Right lung (tissue), 10 donors: ENCODE measurements around the gene TAS2R39. TPM values are rescaled to one million over a fixed set of nuclear protein-coding genes. Genes with fewer than 3 reads are reported as not detected.
A peak's percentile ranks its signal among the peaks of the same experiment; 100 is the strongest.
"Not testable (repeated sequence)": the region's sequence is repeated elsewhere in the genome, so short reads cannot be mapped to it uniquely, and the experiment has no call there.

Source experiments
- DNase-seq, 2 donors: peaks; one replicate each; pipeline ENCODE4 v3.0.0-alpha.2; 2013
- long read RNA-seq, 8 donors: transcript quantifications; one replicate each; lab custom pipeline, GENCODE V29; 2026
- polyA plus RNA-seq, 5 donors: library from polyadenylated mRNA; unstranded; fragments of 120-200 nt; gene quantifications; one replicate each; pipeline versions ENCODE4 v1.2.1 to v1.2.3, GENCODE V29; 2013; ENCODE audit warnings: inconsistent platforms in 1 of 5, low replicate concordance in 1 of 5; ENCODE audit not compliant: insufficient read length in 5 of 5, insufficient read depth in 1 of 5

TAS2R39 gene
- polyA plus RNA-seq = not detected
- long read RNA-seq, donor 1 = 0 reads
- long read RNA-seq, donor 2 = 0 reads
- long read RNA-seq, donor 3 = 0 reads
- long read RNA-seq, donor 4 = 0 reads
- long read RNA-seq, donor 5 = 0 reads
- long read RNA-seq, donor 6 = 0 reads
- long read RNA-seq, donor 7 = 0 reads
- long read RNA-seq, donor 8 = 0 reads

- no peak for DNase-seq
Observed at GRCh38 chr7:143183024-143183423, at the start of gene TAS2R39. TSS of gene TAS2R39 (plus strand) at chr7:143183419. CDS start at chr7:143183419, 0 bp downstream.

DNA sequence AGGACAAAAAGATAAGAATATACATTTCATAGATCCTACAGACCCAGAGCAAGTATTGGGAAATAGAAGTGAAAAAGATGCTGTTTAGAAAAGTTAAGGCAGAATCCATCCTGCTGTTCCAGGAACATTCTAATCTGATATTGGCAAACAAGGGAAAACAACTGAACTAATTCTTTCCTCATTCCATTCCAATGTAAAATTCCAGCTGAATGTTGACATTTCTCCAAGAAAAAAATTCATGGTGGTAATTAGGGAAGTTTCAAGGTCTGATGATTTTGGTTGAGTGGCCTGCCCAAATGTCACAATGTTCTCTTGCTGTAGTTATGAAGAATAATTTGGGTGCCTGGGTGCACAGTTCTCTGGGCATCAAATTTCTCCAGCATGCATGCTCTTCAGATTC is 36.1 kb upstream of the TAS2R39 start:
- DNase-seq = no peak

GRCh38 chr7:143148050-143148449 is 35.2 kb upstream of the TAS2R39 start:
- DNase-seq = no peak

DNA sequence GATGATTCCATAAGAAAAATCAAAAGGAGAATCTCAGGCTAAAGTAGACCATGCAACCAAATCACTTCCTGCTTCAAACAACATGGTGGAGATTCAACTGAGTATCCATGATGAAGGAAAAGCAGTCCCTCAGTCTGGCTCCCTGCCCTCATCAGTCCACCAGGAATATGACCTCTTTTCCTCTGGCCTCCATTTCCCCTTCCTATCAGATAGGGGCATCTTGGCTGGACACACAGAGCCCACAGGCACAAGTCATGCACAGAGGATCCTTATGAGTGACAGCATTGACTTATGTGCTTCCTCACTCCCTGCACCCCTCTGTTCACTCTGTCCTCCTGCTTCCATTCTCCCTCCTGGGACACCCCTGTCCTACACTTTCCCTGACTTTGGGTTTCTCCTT is 34.6 kb upstream of the TAS2R39 start:
- DNase-seq = no peak

DNA sequence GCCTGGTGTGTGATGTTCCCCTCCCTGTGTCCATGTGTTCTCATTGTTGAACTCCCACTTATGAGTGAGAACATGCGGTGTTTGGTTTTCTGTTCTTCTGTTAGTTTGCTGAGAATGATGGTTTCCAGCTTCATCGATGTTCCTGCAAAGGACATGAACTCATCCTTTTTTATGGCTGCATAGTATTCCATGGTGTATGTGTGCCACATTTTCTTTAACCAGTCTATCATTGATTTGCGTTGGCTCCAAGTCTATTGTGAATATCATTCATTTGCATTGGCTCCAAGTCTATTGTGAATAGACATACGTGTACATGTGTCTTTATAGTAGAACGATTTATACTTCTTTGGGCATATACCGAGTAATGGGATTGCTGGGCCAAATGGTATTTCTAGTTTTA is 32.5 kb upstream of the TAS2R39 start:
- DNase-seq = not testable (repeated sequence)

GRCh38 chr7:143158617-143159016 is 24.6 kb upstream of the TAS2R39 start:
- DNase-seq = not testable (repeated sequence)

DNA sequence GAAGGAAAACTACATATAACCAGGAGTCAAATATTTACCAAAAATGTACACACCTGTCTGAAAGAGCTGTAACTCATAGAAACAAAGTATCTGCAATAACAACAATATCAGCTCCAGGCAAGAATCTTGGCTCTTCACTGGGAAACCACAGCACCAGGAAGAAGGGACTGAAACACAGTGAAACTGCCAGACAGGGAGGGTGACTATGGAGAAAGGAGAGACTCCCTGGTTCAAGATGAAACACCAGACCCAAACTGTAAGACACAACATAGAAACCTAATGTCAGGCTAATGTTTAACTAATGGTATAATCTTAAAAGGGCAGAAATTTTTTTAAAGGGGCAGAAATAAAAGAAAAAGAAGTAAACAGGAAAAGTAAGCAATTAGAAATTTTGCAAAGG is 11.5 kb upstream of the TAS2R39 start:
- no peak for DNase-seq

DNA sequence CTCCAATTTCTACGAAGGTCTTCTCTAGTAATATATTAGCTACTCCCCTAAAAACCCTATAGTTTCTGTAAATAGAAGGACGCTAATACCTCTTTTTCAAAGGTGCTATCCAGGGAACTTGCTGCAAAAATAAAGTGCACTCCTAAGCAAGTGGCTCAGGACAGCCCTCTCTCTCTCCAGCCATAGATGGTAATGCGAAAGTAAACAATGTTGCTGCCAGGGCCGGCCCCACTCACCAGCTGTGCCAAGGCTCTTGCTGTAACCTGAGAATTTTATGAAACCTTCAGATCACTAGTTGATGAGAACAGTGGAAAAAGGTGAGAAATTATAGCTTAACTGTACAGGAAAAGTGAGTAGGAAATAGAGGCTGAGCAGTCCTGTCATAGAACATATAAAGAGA is 10.9 kb upstream of the TAS2R39 start:
- peak; percentile 23 to 37 for DNase-seq

DNA sequence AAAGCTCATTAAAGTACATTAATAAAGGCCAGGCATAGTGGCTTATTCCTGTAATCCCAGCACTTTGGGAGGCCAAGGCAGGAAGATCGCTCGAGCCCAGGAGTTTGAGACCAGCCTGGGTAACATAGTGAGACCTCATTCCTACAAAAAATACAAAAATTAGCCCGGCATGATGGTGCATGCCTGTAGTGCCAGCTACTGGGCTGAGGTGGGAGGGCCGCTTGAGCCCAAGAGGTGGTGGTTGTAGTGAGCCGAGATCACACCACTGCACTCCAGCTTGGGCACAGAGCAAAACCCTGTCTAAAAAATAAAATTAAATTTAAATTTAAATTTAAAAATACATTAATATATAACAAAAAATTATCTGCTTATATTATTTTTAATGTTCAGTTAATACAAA is 7.1 kb upstream of the TAS2R39 start:
- no peak for DNase-seq

DNA sequence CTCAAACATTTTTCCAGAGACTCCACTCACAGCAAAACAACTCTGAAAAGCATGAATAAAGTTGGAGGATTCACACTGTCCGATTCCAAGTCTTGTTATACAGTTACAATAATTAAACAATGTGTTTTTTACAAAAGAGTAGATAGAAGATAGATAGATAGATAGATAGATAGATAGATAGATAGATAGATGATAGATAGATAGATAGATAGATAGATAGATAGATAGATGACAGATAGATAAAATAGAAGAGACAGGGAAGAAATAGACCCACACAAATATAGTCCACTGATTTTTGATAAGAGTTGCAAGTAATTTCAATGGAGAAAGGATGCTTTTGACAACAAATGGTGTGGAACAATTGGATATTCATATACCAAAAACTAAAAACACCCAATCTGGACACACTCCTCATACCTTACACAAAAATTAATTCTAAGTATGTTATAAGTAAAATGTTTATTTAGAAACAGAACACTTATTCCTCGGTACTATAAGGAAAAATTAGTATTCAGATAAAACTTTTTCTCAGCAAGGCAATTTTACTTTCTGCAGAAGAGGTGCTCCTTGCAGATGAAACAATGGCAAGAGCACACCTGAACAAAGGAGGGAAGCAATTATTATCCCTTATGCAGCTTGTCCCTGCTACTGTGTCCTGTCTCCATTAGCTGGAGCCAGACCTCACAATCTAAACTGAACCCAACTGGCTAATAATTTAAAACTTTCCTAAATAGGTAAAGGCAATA is 5.7 kb upstream of the TAS2R39 start:
- DNase-seq = no peak

DNA sequence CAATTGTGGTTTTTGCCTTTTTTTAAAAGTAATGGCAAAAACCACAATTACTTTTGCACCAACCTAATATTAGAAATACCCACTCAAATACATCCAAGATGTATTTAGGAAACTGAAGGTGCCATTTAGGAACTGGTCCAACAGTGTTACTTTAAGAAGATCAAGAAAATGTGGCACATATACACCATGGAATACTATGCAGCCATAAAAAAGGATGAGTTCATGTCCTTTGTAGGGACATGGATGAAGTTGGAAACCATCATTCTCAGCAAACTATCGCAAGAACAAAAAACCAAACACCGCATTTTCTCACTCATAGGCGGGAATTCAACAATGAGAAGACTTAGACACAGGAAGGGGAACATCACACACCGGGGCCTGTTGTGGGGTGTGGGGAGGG is 2.4 kb upstream of the TAS2R39 start:
- DNase-seq = not testable (repeated sequence)

DNA sequence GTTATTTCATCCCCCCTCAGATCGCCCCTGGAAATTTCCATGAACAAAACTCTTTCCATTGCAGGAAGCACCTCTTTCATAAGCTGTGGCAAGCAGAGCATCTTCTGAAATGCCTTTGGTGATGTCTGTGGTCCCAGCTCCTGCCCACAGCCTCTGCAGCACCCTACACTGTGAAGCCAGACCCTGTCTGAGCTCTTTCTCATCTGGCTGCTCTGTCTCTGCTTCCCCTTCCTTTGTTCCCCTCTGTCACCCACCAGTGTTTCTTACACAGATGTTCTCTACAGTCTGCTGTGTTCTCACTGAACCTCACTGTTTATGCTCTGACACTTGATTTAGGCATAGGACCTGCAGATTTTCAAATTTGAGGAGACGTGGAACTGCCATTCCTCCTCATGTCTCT is 1.9 kb upstream of the TAS2R39 start:
- no peak for DNase-seq

DNA sequence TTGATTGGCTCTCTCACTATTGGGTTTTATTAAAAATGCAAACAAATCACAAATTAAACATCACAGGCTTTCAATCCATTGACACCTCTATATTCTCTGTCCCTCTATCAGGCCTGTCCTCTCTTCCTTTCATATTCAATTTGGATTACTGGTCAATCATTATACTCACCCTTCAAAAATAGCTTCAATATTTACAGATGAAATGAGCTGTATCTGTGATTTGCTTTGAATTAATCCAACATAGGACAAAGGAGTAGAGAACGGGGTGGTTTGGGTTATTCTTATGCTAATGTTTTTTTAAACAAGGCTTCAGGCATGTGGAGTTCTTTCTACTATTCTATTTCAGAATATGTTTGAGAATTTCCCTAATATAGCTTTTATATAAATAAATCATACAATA is 2.3 kb downstream of the TAS2R39 start:
- no peak for DNase-seq

- no peak for DNase-seq
Observed at GRCh38 chr7:143188994-143189393, 5.8 kb downstream of the TAS2R39 start.

- DNase-seq = no peak
Observed at GRCh38 chr7:143193880-143194279, 10.7 kb downstream of the TAS2R39 start.

DNA sequence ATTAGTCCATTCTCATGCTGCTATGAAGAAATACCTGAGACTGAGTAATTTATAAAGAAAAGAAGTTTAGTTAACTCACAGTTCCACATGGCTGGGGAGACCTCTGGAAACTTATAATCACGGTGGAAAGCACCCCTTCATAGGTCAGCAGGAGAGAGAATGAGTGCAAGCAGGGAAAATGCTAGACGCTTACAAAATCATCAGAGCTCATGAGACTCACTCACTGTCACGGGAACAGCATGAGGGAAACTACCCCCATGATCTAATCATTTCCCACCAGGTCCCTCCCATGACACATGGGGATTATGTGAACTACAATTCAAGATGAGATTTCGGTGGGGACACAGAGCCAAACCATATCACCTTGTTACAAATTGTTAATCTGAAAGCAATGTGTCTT is 15.8 kb downstream of the TAS2R39 start:
- DNase-seq = no peak

DNA sequence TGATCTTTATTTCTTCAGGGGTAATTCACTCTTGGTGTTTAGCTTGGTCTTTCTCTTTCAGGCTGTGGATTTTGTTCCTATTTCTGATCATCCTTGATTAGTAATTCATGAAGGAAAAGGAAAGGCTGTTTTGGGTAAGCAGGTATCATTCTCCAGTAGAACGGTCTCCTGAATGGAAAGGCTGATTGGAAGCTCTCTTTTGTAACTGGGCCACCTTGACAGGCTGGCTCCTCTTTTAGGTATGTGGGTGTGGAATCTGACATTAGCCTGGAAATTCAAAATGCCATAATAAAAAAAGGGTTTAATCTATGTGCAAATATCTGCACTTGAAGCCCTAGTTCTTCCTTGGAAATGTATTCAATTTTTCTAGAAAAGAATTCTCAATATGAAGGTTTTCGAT is 18.9 kb downstream of the TAS2R39 start:
- no peak for DNase-seq

- DNase-seq = no peak
Observed at GRCh38 chr7:143203386-143203785, 20.2 kb downstream of the TAS2R39 start.

- no peak for DNase-seq
Observed at GRCh38 chr7:143205560-143206293, 22.5 kb downstream of the TAS2R39 start.

DNA sequence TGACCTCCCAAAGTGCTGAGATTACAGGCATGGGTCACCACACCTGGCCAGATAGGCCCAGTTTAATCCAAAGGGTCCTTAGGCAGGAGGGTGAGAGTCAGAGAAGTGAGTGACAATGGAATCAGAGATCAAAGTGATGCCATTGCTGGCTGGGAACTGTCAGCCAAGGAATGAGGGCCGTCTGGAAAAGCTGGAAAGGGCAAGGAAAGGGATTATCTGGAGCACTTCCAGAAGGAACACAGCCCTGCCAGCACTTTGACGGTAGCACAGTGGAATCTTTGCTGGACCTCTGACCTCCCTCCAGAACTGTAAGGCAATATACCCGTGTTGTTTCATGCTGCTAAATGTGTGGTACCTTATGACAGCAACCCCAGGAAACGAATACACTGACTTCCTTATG is 27.3 kb downstream of the TAS2R39 start:
- no peak for DNase-seq

- not testable (repeated sequence) for DNase-seq
Observed at GRCh38 chr7:143213478-143213877, 30.3 kb downstream of the TAS2R39 start.

GRCh38 chr7:143214789-143215679 is 31.8 kb downstream of the TAS2R39 start:
- peak; percentile 58 to 77 for DNase-seq
